H1 (cell line): Measurements from ENCODE around the gene TTC28. TPM values are rescaled to one million over a fixed set of nuclear protein-coding genes. Genes with fewer than 3 reads are reported as not detected.

Experiments
- ASH2L ChIP-seq: fragments of 200-600, 300-600 bp; sonication (generic); IDR thresholded peaks from one replicate; pipeline ENCODE4 v1.7.1; 2017; ENCODE audit warnings: low read length
- CEBPB ChIP-seq: IDR thresholded peaks from 2 replicates; pipeline ENCODE4 v1.6.1; 2012; ENCODE audit warnings: low read depth, low read length
- CHD1 ChIP-seq: IDR thresholded peaks from 2 replicates; pipeline ENCODE4 v1.6.1; 2012; ENCODE audit warnings: low read depth, low read length, improper control_type of control experiment
- KDM4A ChIP-seq: IDR thresholded peaks from one replicate; pipeline ENCODE4 v1.7.1; 2012; ENCODE audit warnings: low read depth, mild to moderate bottlenecking, moderate library complexity, low read length, inconsistent platforms; ENCODE audit not compliant: severe bottlenecking
- KDM5A ChIP-seq: fragments of 200-600 bp; IDR thresholded peaks from 2 replicates; pipeline ENCODE4 v1.7.1; 2012; ENCODE audit warnings: mild to moderate bottlenecking, low read length, inconsistent platforms, mixed read lengths
- RFX5 ChIP-seq: IDR thresholded peaks from 2 replicates; pipeline ENCODE4 v1.6.1; 2011; ENCODE audit warnings: low read depth, low read length, improper control_type of control experiment, borderline replicate concordance
- polyA plus RNA-seq, 7 experiments: library from polyadenylated mRNA; depleted of rRNA in 3 of 7; stranded (reverse) in 5 of 7; unstranded in 2 of 7; fragments of >200 nt in 5 of 7; fragments of 200-250 nt in 2 of 7; gene quantifications; 1 replicate in 5 of 7; 2 replicates in 1 of 7; 4 replicates in 1 of 7; pipeline versions ENCODE4 v1.2.1 to v1.2.3, GENCODE V29; 2011 to 2013; ENCODE audit warnings: missing spikeins in 2 of 7, mixed read lengths in 2 of 7
- total RNA-seq: library from RNA; stranded (reverse); fragmentation: NEBNext Ultra II Directional; extraction: Animal tissue kit (Norgen Biotek cat#: 25700); gene quantifications from 2 replicates; pipeline ENCODE4 v1.2.1, GENCODE V29; 2021

Gene TTC28
- total and polyA plus RNA-seq, 2 of the 8 experiments (the other 6 are each of a cell fraction or from before 2014, with no cell fraction given): 2.6 to 12.6 TPM

- TF ChIP-seq KDM4A: no peak
- TF ChIP-seq ASH2L: no peak
- TF ChIP-seq RFX5: no peak
- no peak for TF ChIP-seq CEBPB
- TF ChIP-seq KDM5A: no peak
- no peak for TF ChIP-seq CHD1
- TF ChIP-seq, all 59 proteins: peak for 0
These were observed 649.2 kb downstream of the TTC28 start (continued) for GRCh38 chr22:28030473-28030872.
